Measurements from ENCODE around the gene ZNF189.

DNA sequence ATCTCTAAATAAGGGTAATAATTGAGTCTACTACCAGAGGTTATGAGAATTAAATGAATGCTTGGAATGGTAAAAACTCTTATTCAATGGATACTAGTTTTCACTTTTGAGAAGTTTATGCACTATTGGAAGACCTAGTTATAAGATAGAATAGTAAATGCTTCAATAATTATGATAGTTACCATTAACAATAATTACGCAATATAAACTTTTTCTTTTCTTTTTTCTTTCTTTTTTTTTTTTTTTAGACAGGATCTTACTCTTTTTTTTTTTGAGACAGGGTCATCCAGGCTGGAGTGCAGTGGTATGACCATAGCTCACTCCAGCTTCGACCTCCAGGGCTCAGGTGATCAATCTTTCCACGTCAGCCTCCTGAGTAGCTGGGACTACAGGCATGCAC is 30.3 kb downstream of the ZNF189 start:
- TF ChIP-seq, protein P1, sequence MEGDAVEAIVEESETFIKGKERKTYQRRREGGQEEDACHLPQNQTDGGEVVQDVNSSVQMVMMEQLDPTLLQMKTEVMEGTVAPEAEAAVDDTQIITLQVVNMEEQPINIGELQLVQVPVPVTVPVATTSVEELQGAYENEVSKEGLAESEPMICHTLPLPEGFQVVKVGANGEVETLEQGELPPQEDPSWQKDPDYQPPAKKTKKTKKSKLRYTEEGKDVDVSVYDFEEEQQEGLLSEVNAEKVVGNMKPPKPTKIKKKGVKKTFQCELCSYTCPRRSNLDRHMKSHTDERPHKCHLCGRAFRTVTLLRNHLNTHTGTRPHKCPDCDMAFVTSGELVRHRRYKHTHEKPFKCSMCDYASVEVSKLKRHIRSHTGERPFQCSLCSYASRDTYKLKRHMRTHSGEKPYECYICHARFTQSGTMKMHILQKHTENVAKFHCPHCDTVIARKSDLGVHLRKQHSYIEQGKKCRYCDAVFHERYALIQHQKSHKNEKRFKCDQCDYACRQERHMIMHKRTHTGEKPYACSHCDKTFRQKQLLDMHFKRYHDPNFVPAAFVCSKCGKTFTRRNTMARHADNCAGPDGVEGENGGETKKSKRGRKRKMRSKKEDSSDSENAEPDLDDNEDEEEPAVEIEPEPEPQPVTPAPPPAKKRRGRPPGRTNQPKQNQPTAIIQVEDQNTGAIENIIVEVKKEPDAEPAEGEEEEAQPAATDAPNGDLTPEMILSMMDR (conservative IDR thresholded peaks at IDR 0.05; ENCODE audit: low read length): no peak
- TF ChIP-seq EZH2phosphoT487 (IDR thresholded peaks at IDR 0.05; ENCODE audit: borderline replicate concordance): no peak

Measured in Loucy (cell line).